ENCODE measurements around the gene NPHP3.
A peak's percentile ranks its signal among the peaks of the same experiment; 100 is the strongest.

NPHP3 gene

GRCh38 chr3:132675408-132675807 lies 46.8 kb downstream of the NPHP3 start:
- no peak overlapping the region for H2AFZ ChIP-seq (ENCODE audit: low read depth)
- H3K4me2 ChIP-seq = no peak overlapping the region
- H3K36me3 ChIP-seq (ENCODE audit: insufficient read depth) = peaks cover 10% of the 10 kb centered on the region; the same call in 1 of the 2 replicates
- H3K27me3 ChIP-seq (ENCODE audit: insufficient read depth, low read depth) = no peaks in the 10 kb centered on the region
- no peak for TF ChIP-seq CTCF (conservative IDR thresholded peaks at IDR 0.05; ENCODE audit: low read depth, low read length)
- no peak overlapping the region for H3K27ac ChIP-seq
- H3K4me3 ChIP-seq (IDR thresholded peaks at IDR 0.05; ENCODE audit: insufficient read depth, low read depth, low read length) = no peak overlapping the region
- H3K9ac ChIP-seq = no peak overlapping the region
- H3K79me2 ChIP-seq (ENCODE audit: insufficient read depth, low read depth) = no peaks in the 10 kb centered on the region
- no peaks in the 10 kb centered on the region for H4K20me1 ChIP-seq (ENCODE audit: insufficient read depth)
- H3K4me1 ChIP-seq (ENCODE audit: low read depth, poor library complexity, severe bottlenecking) = no peaks in the 10 kb centered on the region

- Histone ChIP-seq H4K20me1 (ENCODE audit: insufficient read depth) (no peaks in the 10 kb centered on the region), H3K4me2 (no peak overlapping the region), H3K36me3 (ENCODE audit: insufficient read depth) (peaks cover 7% of the 10 kb centered on the region; the same call in 1 of the 2 replicates), H3K4me1 (ENCODE audit: low read depth, poor library complexity, severe bottlenecking) (no peaks in the 10 kb centered on the region), H3K27ac (no peak overlapping the region), H3K9ac (no peak overlapping the region), H3K79me2 (ENCODE audit: insufficient read depth, low read depth) (peaks cover 18% of the 10 kb centered on the region; the same call in 1 of the 2 replicates), H3K4me3 (IDR thresholded peaks at IDR 0.05; ENCODE audit: insufficient read depth, low read depth, low read length) (no peak overlapping the region), H3K27me3 (ENCODE audit: insufficient read depth, low read depth) (no peaks in the 10 kb centered on the region), H2AFZ (ENCODE audit: low read depth) (no peak overlapping the region)
- no peak for TF ChIP-seq CTCF (conservative IDR thresholded peaks at IDR 0.05; ENCODE audit: low read depth, low read length)
These were observed 52.9 kb downstream of the NPHP3 start for GRCh38 chr3:132669256-132669777.

- peaks cover 4% of the 10 kb centered on the region; the same call in 1 of the 2 replicates for H3K36me3 ChIP-seq (ENCODE audit: insufficient read depth)
- no peak overlapping the region for H3K4me2 ChIP-seq
- no peak overlapping the region for H2AFZ ChIP-seq (ENCODE audit: low read depth)
- peaks cover 13% of the 10 kb centered on the region for H3K4me1 ChIP-seq (ENCODE audit: low read depth, poor library complexity, severe bottlenecking)
- no peak overlapping the region for H3K27ac ChIP-seq
- no peak overlapping the region for H3K4me3 ChIP-seq (IDR thresholded peaks at IDR 0.05; ENCODE audit: insufficient read depth, low read depth, low read length)
- H3K27me3 ChIP-seq (ENCODE audit: insufficient read depth, low read depth) = no peaks in the 10 kb centered on the region
- 0 out of 2 replicates have a peak, but pooled peaks cover 8% of the 10 kb centered on the region for H4K20me1 ChIP-seq (ENCODE audit: insufficient read depth)
- no peak for TF ChIP-seq CTCF (conservative IDR thresholded peaks at IDR 0.05; ENCODE audit: low read depth, low read length)
- H3K79me2 ChIP-seq (ENCODE audit: insufficient read depth, low read depth) = peaks cover 56% of the 10 kb centered on the region
- H3K9ac ChIP-seq = no peak overlapping the region
These were observed 56.9 kb downstream of the NPHP3 start for GRCh38 chr3:132665230-132665745.

- peaks cover 31% of the 10 kb centered on the region for H3K4me1 ChIP-seq (ENCODE audit: low read depth, poor library complexity, severe bottlenecking)
- H4K20me1 ChIP-seq (ENCODE audit: insufficient read depth) = 0 out of 2 replicates have a peak, but pooled peaks cover 8% of the 10 kb centered on the region
- no peaks in the 10 kb centered on the region for H3K27me3 ChIP-seq (ENCODE audit: insufficient read depth, low read depth)
- H3K27ac ChIP-seq = no peak overlapping the region
- TF ChIP-seq CTCF (conservative IDR thresholded peaks at IDR 0.05; ENCODE audit: low read depth, low read length) = no peak
- H3K9ac ChIP-seq = no peak overlapping the region
- peak overlapping the region; percentile 88 for H3K4me2 ChIP-seq
- no peak overlapping the region for H3K4me3 ChIP-seq (IDR thresholded peaks at IDR 0.05; ENCODE audit: insufficient read depth, low read depth, low read length)
- H3K36me3 ChIP-seq (ENCODE audit: insufficient read depth) = peaks cover 3% of the 10 kb centered on the region; the same call in 1 of the 2 replicates
- no peak overlapping the region for H2AFZ ChIP-seq (ENCODE audit: low read depth)
- H3K79me2 ChIP-seq (ENCODE audit: insufficient read depth, low read depth) = peaks cover 71% of the 10 kb centered on the region
These were observed 60.0 kb downstream of the NPHP3 start for GRCh38 chr3:132662212-132662611.
